ENCODE measurements around the gene GLRX.
"Not testable (repeated sequence)": the region's sequence is repeated elsewhere in the genome, so short reads cannot be mapped to it uniquely, and the experiment has no call there.

Gene GLRX

DNA sequence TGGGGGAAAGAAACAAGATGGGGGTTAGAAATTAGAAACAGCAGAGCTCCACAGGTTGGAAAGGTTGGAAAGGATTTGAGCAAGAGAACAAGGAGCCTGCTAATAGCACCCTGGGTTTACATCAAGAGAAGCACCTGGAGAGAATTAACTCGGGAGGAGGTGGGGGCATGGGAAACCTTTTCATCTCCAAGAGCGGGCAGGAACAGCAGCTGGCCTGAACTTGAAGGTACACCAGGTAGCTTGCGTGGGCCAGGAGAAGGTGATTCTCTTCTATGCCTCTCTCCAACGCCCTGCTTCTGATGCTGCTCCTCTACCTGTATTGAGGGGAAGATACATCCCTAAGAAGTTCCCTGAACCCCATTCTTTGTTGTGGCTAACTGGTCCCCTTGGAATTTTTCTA, 37.1 kb upstream of the GLRX start:
- Mint-ChIP-seq H3K9me3 (no peaks in the 10 kb centered on the region), H3K27me3 (ENCODE audit: low read depth) (no peaks in the 10 kb centered on the region), H3K36me3 (ENCODE audit: low read depth) (no peaks in the 10 kb centered on the region), H3K27ac (peak overlapping the region; percentile 13), H3K4me1 (ENCODE audit: low read depth) (peaks cover 43% of the 10 kb centered on the region), H3K4me3 (no peak overlapping the region)
- no peak for DNase-seq (ENCODE audit: low spot score)

- Mint-ChIP-seq H3K4me3 (peak overlapping the region; percentile 62), H3K4me1 (ENCODE audit: low read depth) (peaks cover 43% of the 10 kb centered on the region), H3K27ac (peak overlapping the region; percentile 37)
Measured at GRCh38 chr5:95858661-95859595, 36.4 kb upstream of the GLRX start.

DNA sequence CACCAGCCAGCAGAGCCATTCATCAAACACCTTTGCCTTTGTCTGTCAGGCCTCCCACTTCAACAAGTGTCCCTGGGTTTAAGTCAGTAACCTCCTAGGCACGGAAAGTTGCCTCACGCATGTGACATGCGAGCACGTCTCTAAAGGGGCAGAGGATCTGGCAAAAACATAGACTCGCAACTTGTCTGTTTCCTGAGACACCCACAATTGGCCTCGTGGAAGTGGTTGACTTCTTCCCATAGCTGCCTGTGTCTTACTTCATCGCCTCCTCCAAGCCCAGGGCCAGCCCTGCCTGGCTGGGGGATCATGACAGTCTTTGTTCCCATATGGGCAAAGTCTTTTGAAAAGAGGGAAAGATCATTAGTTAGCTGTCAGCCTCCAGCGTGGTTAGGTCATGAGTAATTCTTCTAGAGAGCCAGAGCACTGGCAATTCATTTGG, 35.5 kb upstream of the GLRX start:
- H3K4me3 Mint-ChIP-seq: no peak overlapping the region
- no peak for DNase-seq (ENCODE audit: low spot score)
- no peak overlapping the region for H3K27ac Mint-ChIP-seq
- H3K4me1 Mint-ChIP-seq (ENCODE audit: low read depth): peaks cover 38% of the 10 kb centered on the region
- no peaks in the 10 kb centered on the region for H3K36me3 Mint-ChIP-seq (ENCODE audit: low read depth)
- H3K27me3 Mint-ChIP-seq (ENCODE audit: low read depth): no peaks in the 10 kb centered on the region
- no peaks in the 10 kb centered on the region for H3K9me3 Mint-ChIP-seq

More at GRCh38 chr5:95858661-95859595, 36.4 kb upstream of the GLRX start:
- no peaks in the 10 kb centered on the region for H3K9me3 Mint-ChIP-seq
- no peaks in the 10 kb centered on the region for H3K27me3 Mint-ChIP-seq (ENCODE audit: low read depth)
- peak; percentile 94 for DNase-seq (ENCODE audit: low spot score)
- no peaks in the 10 kb centered on the region for H3K36me3 Mint-ChIP-seq (ENCODE audit: low read depth)

DNA sequence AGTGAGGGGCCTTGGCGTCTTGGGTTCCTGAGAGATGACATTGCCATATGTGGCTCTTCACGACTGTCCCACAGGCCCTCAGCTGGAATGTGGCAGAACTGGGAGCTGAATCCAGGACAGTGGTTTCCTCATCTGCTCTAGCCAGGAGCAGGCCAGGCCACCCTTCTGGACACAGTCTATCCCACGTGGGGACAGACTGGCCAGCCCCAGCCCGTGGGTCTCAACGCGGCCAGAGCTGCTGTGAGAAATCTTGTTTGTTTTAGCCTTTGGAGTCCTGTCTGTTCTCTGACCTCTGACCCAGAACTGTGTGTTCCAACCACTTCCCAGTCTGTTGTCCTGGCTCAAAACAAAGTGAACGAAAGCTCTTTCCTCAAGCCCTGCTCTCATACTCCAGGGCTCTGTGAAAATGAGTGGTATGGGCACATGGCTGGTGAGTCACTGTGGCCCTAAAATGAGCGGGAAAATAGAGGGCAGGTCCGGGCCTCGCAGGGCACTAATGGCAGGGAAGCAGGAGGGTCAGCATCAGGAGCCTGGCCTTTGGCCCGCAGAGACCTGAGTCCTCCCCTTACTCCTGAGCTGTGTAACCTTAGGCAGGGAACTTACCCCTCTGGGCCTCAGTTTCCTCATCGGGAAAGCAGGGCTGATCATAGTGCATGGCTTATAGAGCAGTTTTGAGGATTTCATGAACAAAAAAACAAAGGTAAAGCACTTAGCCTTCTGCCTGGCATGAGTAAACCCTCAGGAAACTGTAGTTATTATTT, 34.8 kb upstream of the GLRX start:
- H3K27me3 Mint-ChIP-seq (ENCODE audit: low read depth): no peaks in the 10 kb centered on the region
- H3K9me3 Mint-ChIP-seq: no peaks in the 10 kb centered on the region
- no peak overlapping the region for H3K27ac Mint-ChIP-seq
- H3K4me3 Mint-ChIP-seq: no peak overlapping the region
- no peak for DNase-seq (ENCODE audit: low spot score)
- peaks cover 31% of the 10 kb centered on the region for H3K4me1 Mint-ChIP-seq (ENCODE audit: low read depth)
- H3K36me3 Mint-ChIP-seq (ENCODE audit: low read depth): no peaks in the 10 kb centered on the region

- H3K9me3 Mint-ChIP-seq: no peaks in the 10 kb centered on the region
- peaks cover 24% of the 10 kb centered on the region for H3K4me1 Mint-ChIP-seq (ENCODE audit: low read depth)
- no peaks in the 10 kb centered on the region for H3K36me3 Mint-ChIP-seq (ENCODE audit: low read depth)
- no peak overlapping the region for H3K4me3 Mint-ChIP-seq
- no peak for DNase-seq (ENCODE audit: low spot score)
- H3K27me3 Mint-ChIP-seq (ENCODE audit: low read depth): no peaks in the 10 kb centered on the region
- H3K27ac Mint-ChIP-seq: no peak overlapping the region
Measured at GRCh38 chr5:95856501-95856981, 34.0 kb upstream of the GLRX start.

DNA sequence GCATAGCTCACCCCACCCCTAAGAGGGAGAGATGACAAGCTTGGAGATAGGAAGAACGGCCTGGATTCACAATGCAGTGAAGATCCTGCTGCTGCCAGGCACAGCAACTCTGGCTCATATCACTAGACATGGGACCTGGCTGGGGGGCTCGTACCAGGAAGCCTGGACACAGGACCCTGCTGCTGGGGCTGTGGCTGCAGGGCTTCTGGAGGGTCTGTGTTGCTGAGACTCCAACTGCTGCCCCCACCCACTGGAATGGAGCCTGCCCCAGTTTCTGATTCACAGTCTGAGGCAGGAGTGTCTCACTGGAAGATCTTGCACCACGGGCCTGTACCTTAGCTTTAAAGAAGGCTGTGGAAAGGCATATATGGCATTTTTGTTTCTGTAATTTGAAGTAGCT, 31.0 kb upstream of the GLRX start:
- H3K27ac Mint-ChIP-seq: no peak overlapping the region
- peaks cover 9% of the 10 kb centered on the region for H3K4me1 Mint-ChIP-seq (ENCODE audit: low read depth)
- DNase-seq (ENCODE audit: low spot score): no peak
- H3K27me3 Mint-ChIP-seq (ENCODE audit: low read depth): peaks cover 4% of the 10 kb centered on the region
- H3K36me3 Mint-ChIP-seq (ENCODE audit: low read depth): no peaks in the 10 kb centered on the region
- no peaks in the 10 kb centered on the region for H3K9me3 Mint-ChIP-seq
- H3K4me3 Mint-ChIP-seq: no peak overlapping the region

GRCh38 chr5:95852567-95852966, 30.0 kb upstream of the GLRX start:
- H3K27me3 Mint-ChIP-seq (ENCODE audit: low read depth): peaks cover 4% of the 10 kb centered on the region
- H3K27ac Mint-ChIP-seq: no peak overlapping the region

DNA sequence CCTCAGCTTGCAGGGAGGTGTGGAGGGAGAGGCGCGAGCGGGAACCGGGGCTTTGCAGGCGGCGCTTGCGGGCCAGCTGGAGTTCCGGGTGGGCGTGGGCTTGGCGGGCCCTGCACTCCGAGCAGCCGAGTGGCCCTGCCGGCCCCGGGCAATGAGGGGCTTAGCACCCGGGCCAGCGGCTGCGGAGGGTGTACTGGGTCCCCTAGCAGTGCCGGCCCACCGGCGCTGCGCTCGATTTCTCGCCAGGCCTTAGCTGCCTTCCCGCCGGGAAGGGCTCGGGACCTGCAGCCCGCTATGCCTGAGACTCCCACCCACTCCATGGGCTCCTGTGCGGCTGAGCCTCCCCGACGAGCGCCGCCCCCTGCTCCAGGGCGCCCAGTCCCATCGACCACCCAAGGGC, 28.6 kb upstream of the GLRX start:
- H3K36me3 Mint-ChIP-seq (ENCODE audit: low read depth); H3K27ac Mint-ChIP-seq; H3K4me3 Mint-ChIP-seq; H3K9me3 Mint-ChIP-seq; DNase-seq (ENCODE audit: low spot score); H3K27me3 Mint-ChIP-seq (ENCODE audit: low read depth); H3K4me1 Mint-ChIP-seq (ENCODE audit: low read depth): not testable (repeated sequence)

More at GRCh38 chr5:95852567-95852966, 30.0 kb upstream of the GLRX start:
- H3K4me1 Mint-ChIP-seq (ENCODE audit: low read depth): peaks cover 5% of the 10 kb centered on the region
- H3K36me3 Mint-ChIP-seq (ENCODE audit: low read depth): no peaks in the 10 kb centered on the region
- H3K9me3 Mint-ChIP-seq: no peaks in the 10 kb centered on the region
- H3K4me3 Mint-ChIP-seq: no peak overlapping the region
- DNase-seq (ENCODE audit: low spot score): no peak

DNA sequence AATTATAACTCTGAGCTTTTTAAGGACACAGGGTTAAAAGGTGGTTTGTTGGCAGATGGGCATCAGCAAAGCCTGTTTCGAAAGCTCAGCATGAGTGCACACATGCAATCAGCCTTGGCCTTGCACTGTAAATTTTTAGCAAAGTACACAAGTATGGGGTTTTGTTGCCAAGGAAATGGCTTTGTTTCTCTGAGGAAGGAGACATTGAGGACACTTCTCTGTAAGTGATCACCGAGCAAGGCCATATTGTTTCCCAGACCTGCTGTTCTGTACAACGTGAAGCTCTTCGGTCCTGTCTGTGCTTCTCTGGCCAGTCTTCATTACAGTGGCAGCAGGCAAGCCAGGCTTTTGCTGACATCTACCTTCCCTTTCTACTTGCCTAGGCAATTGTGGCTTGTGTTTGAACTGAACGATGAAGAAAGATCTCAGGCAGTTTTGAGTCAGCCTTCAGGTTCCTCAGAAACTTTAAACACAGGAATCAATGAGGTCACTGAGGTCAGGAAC, 27.9 kb upstream of the GLRX start:
- Mint-ChIP-seq H3K27ac (no peak overlapping the region), H3K36me3 (ENCODE audit: low read depth) (no peaks in the 10 kb centered on the region), H3K9me3 (no peaks in the 10 kb centered on the region), H3K4me1 (ENCODE audit: low read depth) (peaks cover 10% of the 10 kb centered on the region), H3K27me3 (ENCODE audit: low read depth) (peaks cover 4% of the 10 kb centered on the region), H3K4me3 (no peak overlapping the region)
- DNase-seq (ENCODE audit: low spot score): no peak

DNA sequence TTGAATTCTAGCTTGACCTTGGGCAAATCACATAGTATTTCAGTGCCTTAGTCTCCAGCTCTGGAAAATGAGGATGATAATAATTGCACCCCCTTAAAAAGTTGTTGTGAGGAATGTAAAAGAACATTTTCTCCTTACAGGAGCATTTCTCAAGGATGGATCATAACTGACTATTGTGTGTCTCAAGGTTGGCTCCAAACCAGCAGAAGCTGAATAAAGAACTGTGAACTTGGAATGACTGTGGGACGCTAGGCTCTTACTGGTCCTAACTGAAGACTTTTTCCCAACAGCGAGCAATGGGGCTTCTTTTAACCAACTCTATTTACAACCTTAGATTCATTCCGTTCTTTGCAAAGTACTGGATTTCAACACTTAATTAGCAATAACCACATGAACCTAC, 26.2 kb upstream of the GLRX start:
- Mint-ChIP-seq H3K27ac (no peak overlapping the region), H3K9me3 (no peaks in the 10 kb centered on the region), H3K36me3 (ENCODE audit: low read depth) (no peaks in the 10 kb centered on the region), H3K4me1 (ENCODE audit: low read depth) (peaks cover 20% of the 10 kb centered on the region), H3K4me3 (no peak overlapping the region), H3K27me3 (ENCODE audit: low read depth) (peaks cover 4% of the 10 kb centered on the region)
- no peak for DNase-seq (ENCODE audit: low spot score)

DNA sequence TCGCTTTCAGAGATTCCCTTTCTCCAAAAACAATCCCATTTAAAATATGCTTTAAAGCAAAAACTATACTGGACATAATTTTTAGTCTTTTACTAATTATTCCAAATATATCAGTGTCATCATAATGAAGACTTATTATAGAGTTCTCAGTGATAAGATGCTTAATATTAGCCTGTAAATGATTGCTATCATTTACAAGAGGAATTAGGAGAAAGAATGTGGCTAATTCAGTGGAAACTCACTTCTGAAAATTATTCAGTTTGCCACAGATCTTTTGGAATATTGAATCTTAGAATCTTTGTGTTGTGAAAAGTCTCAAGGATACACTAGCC, 24.7 kb upstream of the GLRX start:
- no peak for DNase-seq (ENCODE audit: low spot score)
- Mint-ChIP-seq H3K36me3 (ENCODE audit: low read depth) (no peaks in the 10 kb centered on the region), H3K4me1 (ENCODE audit: low read depth) (peaks cover 33% of the 10 kb centered on the region), H3K9me3 (no peaks in the 10 kb centered on the region), H3K27ac (no peak overlapping the region), H3K4me3 (no peak overlapping the region), H3K27me3 (ENCODE audit: low read depth) (peaks cover 4% of the 10 kb centered on the region)

DNA sequence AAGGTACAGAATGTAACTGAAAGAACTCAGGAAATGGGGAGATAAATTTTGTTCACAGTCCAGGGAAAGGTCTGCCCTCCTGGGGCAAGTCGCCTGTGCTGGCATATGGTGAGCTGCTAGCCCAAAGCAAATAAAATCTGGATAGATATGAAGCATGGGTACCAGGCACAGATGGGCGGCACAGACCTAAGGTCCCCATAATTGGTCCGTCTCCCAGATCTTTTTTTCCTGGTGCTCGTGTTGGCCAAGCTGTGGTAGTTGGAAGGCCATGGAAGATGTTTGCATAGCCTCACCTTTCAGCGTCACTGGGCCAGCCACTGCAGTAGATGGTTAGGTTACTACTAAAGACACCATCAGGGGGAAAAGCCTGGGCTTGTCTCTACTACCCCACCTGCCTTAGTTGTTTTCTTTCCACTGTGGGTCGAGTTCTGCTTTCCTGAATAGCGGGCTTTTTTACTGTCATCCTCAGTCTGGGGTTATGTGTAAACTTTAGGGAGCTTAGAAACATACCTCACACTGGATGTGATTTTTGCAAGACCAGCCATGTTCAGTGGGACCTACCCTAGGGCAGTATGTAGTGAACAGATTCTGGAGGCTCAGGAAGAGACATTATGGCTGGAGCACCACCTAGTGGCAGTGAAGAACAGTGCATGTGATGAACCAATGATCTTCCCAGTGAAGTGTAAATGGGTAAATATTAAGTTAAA, 24.2 kb upstream of the GLRX start:
- H3K4me1 Mint-ChIP-seq (ENCODE audit: low read depth): peaks cover 33% of the 10 kb centered on the region
- H3K4me3 Mint-ChIP-seq: no peak overlapping the region
- H3K36me3 Mint-ChIP-seq (ENCODE audit: low read depth): no peaks in the 10 kb centered on the region
- peaks cover 4% of the 10 kb centered on the region for H3K27me3 Mint-ChIP-seq (ENCODE audit: low read depth)
- no peak overlapping the region for H3K27ac Mint-ChIP-seq
- peak; percentile 49 for DNase-seq (ENCODE audit: low spot score)
- no peaks in the 10 kb centered on the region for H3K9me3 Mint-ChIP-seq

DNA sequence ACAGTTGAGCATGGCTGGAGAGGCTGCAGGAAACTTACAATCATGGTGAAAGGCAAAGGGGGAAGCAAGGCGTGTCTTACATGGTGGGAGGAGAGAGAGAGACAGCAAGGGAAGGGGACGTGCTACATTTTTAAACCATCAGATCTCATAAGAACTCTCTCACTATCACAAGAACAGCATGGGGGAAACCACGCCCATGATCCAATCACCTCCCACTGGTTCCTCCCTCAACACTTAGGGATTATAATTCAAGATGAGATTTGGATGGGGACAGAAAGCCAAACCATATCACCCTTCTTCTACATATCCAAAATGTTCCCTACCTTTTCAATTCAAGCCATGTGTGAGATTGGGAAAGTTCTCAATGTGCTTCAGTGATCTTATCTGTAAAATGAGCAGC, 22.9 kb upstream of the GLRX start:
- H3K4me1 Mint-ChIP-seq (ENCODE audit: low read depth): peaks cover 29% of the 10 kb centered on the region
- H3K27ac Mint-ChIP-seq: no peak overlapping the region
- H3K36me3 Mint-ChIP-seq (ENCODE audit: low read depth): no peaks in the 10 kb centered on the region
- H3K4me3 Mint-ChIP-seq: no peak overlapping the region
- DNase-seq (ENCODE audit: low spot score): no peak
- peaks cover 4% of the 10 kb centered on the region for H3K27me3 Mint-ChIP-seq (ENCODE audit: low read depth)
- no peaks in the 10 kb centered on the region for H3K9me3 Mint-ChIP-seq

Data from T-helper 2 cell treated with Interferon-gamma antibody and Interleukin-4, amounts not matched to agents 5 μg/mL and 100 μg/mL, for 36 hours (primary cell).